C4-2B (cell line): ENCODE results near the gene MRGPRX3.
A peak's percentile ranks its signal among the peaks of the same experiment; 100 is the strongest.

Experiments used
- H3K27ac ChIP-seq: fragments of 450-650 bp; 2 replicates; pipeline ENCODE4 v1.5.1; 2017
- CTCF ChIP-seq: fragments of 450-650 bp; conservative IDR thresholded peaks from 2 replicates; pipeline ENCODE4 v1.5.1; 2017; ENCODE audit warnings: mild to moderate bottlenecking
- ZFX ChIP-seq: fragments of 450-650 bp; IDR thresholded peaks from 2 replicates; pipeline ENCODE4 v1.6.1; 2017

Gene MRGPRX3

GRCh38 chr11:18132341-18132740, at the start of gene MRGPRX3:
TSS of gene MRGPRX3 (plus strand) at chr11:18132571. CDS start at chr11:18137203, 4,632 bp downstream.
- TF ChIP-seq CTCF: no peak
- TF ChIP-seq ZFX: no peak
- no peak within 1 kb of the TSS for H3K27ac ChIP-seq

- no peak overlapping the region for H3K27ac ChIP-seq
- TF ChIP-seq CTCF: no peak
Observed at GRCh38 chr11:18088366-18088765, 44.0 kb upstream of the MRGPRX3 start.

GRCh38 chr11:18088966-18089365, 43.4 kb upstream of the MRGPRX3 start:
- H3K27ac ChIP-seq: no peak overlapping the region
- no peak for TF ChIP-seq ZFX
- no peak for TF ChIP-seq CTCF

- H3K27ac ChIP-seq: no peak overlapping the region
- TF ChIP-seq CTCF (no peak), ZFX (no peak)
Observed at GRCh38 chr11:18091731-18092130, 40.6 kb upstream of the MRGPRX3 start.

GRCh38 chr11:18093959-18094358, 38.4 kb upstream of the MRGPRX3 start:
- no peak overlapping the region; the same call in 1 of the 2 replicates for H3K27ac ChIP-seq
- no peak for TF ChIP-seq CTCF
- no peak for TF ChIP-seq ZFX

GRCh38 chr11:18100926-18101656, 31.3 kb upstream of the MRGPRX3 start:
- TF ChIP-seq ZFX (no peak), CTCF (no peak; the same call in 1 of the 2 replicates)
- H3K27ac ChIP-seq: no peak overlapping the region

GRCh38 chr11:18105086-18105801, 27.1 kb upstream of the MRGPRX3 start:
- TF ChIP-seq CTCF (no peak), ZFX (no peak)
- peak overlapping the region; percentile 67 for H3K27ac ChIP-seq
